ENCODE results near the gene RIMBP2. TPM values are rescaled to one million over a fixed set of nuclear protein-coding genes. Genes with fewer than 3 reads are reported as not detected.

RIMBP2 gene
- total and polyA plus RNA-seq, 2 donors = 1.3 to 2.7 TPM

- H3K4me1 ChIP-seq (ENCODE audit: insufficient read depth) = no peaks in the 10 kb centered on the region
- H3K4me3 ChIP-seq (ENCODE audit: low read depth, low read length) = no peak overlapping the region
- H3K27ac ChIP-seq (ENCODE audit: low read depth) = no peak overlapping the region
- WGBS = 77% methylated on average over 4 of the region's 4 CpGs
- no peak for DNase-seq (ENCODE audit: extremely low spot score)
- H3K36me3 ChIP-seq (ENCODE audit: insufficient read depth) = no peaks in the 10 kb centered on the region
Measured at GRCh38 chr12:130369816-130370215, 346.3 kb downstream of the RIMBP2 start.

GRCh38 chr12:130367523-130367922, 348.6 kb downstream of the RIMBP2 start:
- Histone ChIP-seq H3K4me3 (ENCODE audit: low read depth, low read length) (no peak overlapping the region), H3K4me1 (ENCODE audit: insufficient read depth) (no peaks in the 10 kb centered on the region), H3K36me3 (ENCODE audit: insufficient read depth) (no peaks in the 10 kb centered on the region), H3K27ac (ENCODE audit: low read depth) (no peak overlapping the region)
- no peak for DNase-seq (ENCODE audit: extremely low spot score)
- WGBS = 82% methylated on average over 13 of the region's 13 CpGs

GRCh38 chr12:130367003-130367402, 349.1 kb downstream of the RIMBP2 start:
- WGBS = 79% methylated on average over 2 of the region's 2 CpGs
- Histone ChIP-seq H3K36me3 (ENCODE audit: insufficient read depth) (no peaks in the 10 kb centered on the region), H3K27ac (ENCODE audit: low read depth) (no peak overlapping the region), H3K4me3 (ENCODE audit: low read depth, low read length) (no peak overlapping the region), H3K4me1 (ENCODE audit: insufficient read depth) (no peaks in the 10 kb centered on the region)
- DNase-seq (ENCODE audit: extremely low spot score) = no peak

GRCh38 chr12:130366159-130366558, 349.9 kb downstream of the RIMBP2 start:
- Histone ChIP-seq H3K4me1 (ENCODE audit: insufficient read depth) (no peaks in the 10 kb centered on the region), H3K27ac (ENCODE audit: low read depth) (no peak overlapping the region), H3K4me3 (ENCODE audit: low read depth, low read length) (no peak overlapping the region), H3K36me3 (ENCODE audit: insufficient read depth) (no peaks in the 10 kb centered on the region)
- WGBS = 58% methylated on average over 7 of the region's 7 CpGs
- no peak for DNase-seq (ENCODE audit: extremely low spot score)

GRCh38 chr12:130364578-130364977, 351.5 kb downstream of the RIMBP2 start:
- no peaks in the 10 kb centered on the region for H3K4me1 ChIP-seq (ENCODE audit: insufficient read depth)
- no peak overlapping the region for H3K27ac ChIP-seq (ENCODE audit: low read depth)
- DNase-seq (ENCODE audit: extremely low spot score) = no peak
- no peak overlapping the region for H3K4me3 ChIP-seq (ENCODE audit: low read depth, low read length)
- H3K36me3 ChIP-seq (ENCODE audit: insufficient read depth) = no peaks in the 10 kb centered on the region
- WGBS = 79% methylated on average over 2 of the region's 2 CpGs

- 74% methylated on average over 5 of the region's 5 CpGs for WGBS
- no peak for DNase-seq (ENCODE audit: extremely low spot score)
- Histone ChIP-seq H3K4me1 (ENCODE audit: insufficient read depth) (no peaks in the 10 kb centered on the region), H3K27ac (ENCODE audit: low read depth) (no peak overlapping the region), H3K4me3 (ENCODE audit: low read depth, low read length) (no peak overlapping the region), H3K36me3 (ENCODE audit: insufficient read depth) (no peaks in the 10 kb centered on the region)
Measured at GRCh38 chr12:130362060-130362459, 354.0 kb downstream of the RIMBP2 start.

- Histone ChIP-seq H3K27ac (ENCODE audit: low read depth) (no peak overlapping the region), H3K4me1 (ENCODE audit: insufficient read depth) (no peaks in the 10 kb centered on the region), H3K36me3 (ENCODE audit: insufficient read depth) (no peaks in the 10 kb centered on the region), H3K4me3 (ENCODE audit: low read depth, low read length) (no peak overlapping the region)
- DNase-seq (ENCODE audit: extremely low spot score) = no peak
- WGBS = 55% methylated on average over 14 of the region's 14 CpGs
Measured at GRCh38 chr12:130357729-130358330, 358.3 kb downstream of the RIMBP2 start.

- DNase-seq (ENCODE audit: extremely low spot score) = no peak
- Histone ChIP-seq H3K4me1 (ENCODE audit: insufficient read depth) (no peaks in the 10 kb centered on the region), H3K4me3 (ENCODE audit: low read depth, low read length) (no peak overlapping the region), H3K36me3 (ENCODE audit: insufficient read depth) (no peaks in the 10 kb centered on the region), H3K27ac (ENCODE audit: low read depth) (no peak overlapping the region)
- WGBS = 41% methylated on average over 8 of the region's 8 CpGs
Measured at GRCh38 chr12:130357241-130357640, 358.9 kb downstream of the RIMBP2 start.

GRCh38 chr12:130356222-130356621, 359.9 kb downstream of the RIMBP2 start:
- H3K27ac ChIP-seq (ENCODE audit: low read depth) = no peak overlapping the region
- 34% methylated on average over 8 of the region's 8 CpGs for WGBS
- DNase-seq (ENCODE audit: extremely low spot score) = no peak
- no peak overlapping the region for H3K4me3 ChIP-seq (ENCODE audit: low read depth, low read length)
- no peaks in the 10 kb centered on the region for H3K36me3 ChIP-seq (ENCODE audit: insufficient read depth)
- no peaks in the 10 kb centered on the region for H3K4me1 ChIP-seq (ENCODE audit: insufficient read depth)

GRCh38 chr12:130354407-130354806, 361.7 kb downstream of the RIMBP2 start:
- DNase-seq (ENCODE audit: extremely low spot score) = no peak
- Histone ChIP-seq H3K4me1 (ENCODE audit: insufficient read depth) (no peaks in the 10 kb centered on the region), H3K4me3 (ENCODE audit: low read depth, low read length) (no peak overlapping the region), H3K27ac (ENCODE audit: low read depth) (no peak overlapping the region), H3K36me3 (ENCODE audit: insufficient read depth) (no peaks in the 10 kb centered on the region)
- WGBS = 59% methylated on average over 7 of the region's 7 CpGs

GRCh38 chr12:130353081-130353480, 363.0 kb downstream of the RIMBP2 start:
- Histone ChIP-seq H3K36me3 (ENCODE audit: insufficient read depth) (no peaks in the 10 kb centered on the region), H3K4me3 (ENCODE audit: low read depth, low read length) (no peak overlapping the region), H3K27ac (ENCODE audit: low read depth) (no peak overlapping the region), H3K4me1 (ENCODE audit: insufficient read depth) (no peaks in the 10 kb centered on the region)
- no peak for DNase-seq (ENCODE audit: extremely low spot score)

- Histone ChIP-seq H3K4me1 (ENCODE audit: insufficient read depth) (no peaks in the 10 kb centered on the region), H3K27ac (ENCODE audit: low read depth) (no peak overlapping the region), H3K4me3 (ENCODE audit: low read depth, low read length) (no peak overlapping the region), H3K36me3 (ENCODE audit: insufficient read depth) (no peaks in the 10 kb centered on the region)
- DNase-seq (ENCODE audit: extremely low spot score) = peak; percentile 47
- 59% methylated on average over 5 of the region's 5 CpGs for WGBS
Measured at GRCh38 chr12:130351326-130351725, 364.8 kb downstream of the RIMBP2 start.

- no peaks in the 10 kb centered on the region for H3K4me1 ChIP-seq (ENCODE audit: insufficient read depth)
- no peaks in the 10 kb centered on the region for H3K36me3 ChIP-seq (ENCODE audit: insufficient read depth)
- no peak overlapping the region for H3K4me3 ChIP-seq (ENCODE audit: low read depth, low read length)
- no peak overlapping the region for H3K27ac ChIP-seq (ENCODE audit: low read depth)
- no peak for DNase-seq (ENCODE audit: extremely low spot score)
- WGBS = 29% methylated on average over 2 of the region's 2 CpGs
Measured at GRCh38 chr12:130350715-130351114, 365.4 kb downstream of the RIMBP2 start.

GRCh38 chr12:130347588-130347987, 368.5 kb downstream of the RIMBP2 start:
- no peaks in the 10 kb centered on the region for H3K36me3 ChIP-seq (ENCODE audit: insufficient read depth)
- WGBS = 71% methylated on average over 7 of the region's 7 CpGs
- H3K4me3 ChIP-seq (ENCODE audit: low read depth, low read length) = no peak overlapping the region
- no peaks in the 10 kb centered on the region for H3K4me1 ChIP-seq (ENCODE audit: insufficient read depth)
- DNase-seq (ENCODE audit: extremely low spot score) = no peak
- H3K27ac ChIP-seq (ENCODE audit: low read depth) = no peak overlapping the region

All from urinary bladder (tissue), 4 donors.